H9 (cell line): ENCODE measurements around the gene PGLYRP4. TPM values are rescaled to one million over a fixed set of nuclear protein-coding genes. Genes with fewer than 3 reads are reported as not detected.
"Not testable (repeated sequence)": the region's sequence is repeated elsewhere in the genome, so short reads cannot be mapped to it uniquely, and the experiment has no call there.

Experiments
- DNase-seq: peaks from one replicate; pipeline ENCODE4 v3.0.0-alpha.2; 2017
- H2AFZ ChIP-seq: one replicate; pipeline ENCODE4 v1.6.1; 2013; ENCODE audit warnings: mild to moderate bottlenecking, low read length, control low read depth, moderate library complexity
- H2AK5ac ChIP-seq: 2 replicates; pipeline ENCODE4 v1.6.1; 2013; ENCODE audit warnings: low read length, control low read depth, mixed read lengths; ENCODE audit not compliant: insufficient read length
- H2BK120ac ChIP-seq: one replicate; pipeline ENCODE4 v1.6.1; 2013; ENCODE audit warnings: low read depth, mild to moderate bottlenecking, low read length, control low read depth, inconsistent platforms; ENCODE audit not compliant: poor library complexity, severe bottlenecking
- H2BK12ac ChIP-seq: 2 replicates; pipeline ENCODE4 v1.6.1; 2013; ENCODE audit warnings: low read length, control low read depth, mixed read lengths, low read depth; ENCODE audit not compliant: insufficient read length
- H2BK15ac ChIP-seq: 2 replicates; pipeline ENCODE4 v1.6.1; 2013; ENCODE audit warnings: low read depth, low read length, control low read depth
- H2BK20ac ChIP-seq: one replicate; pipeline ENCODE4 v1.6.1; 2013; ENCODE audit warnings: low read depth, mild to moderate bottlenecking, low read length, control low read depth, inconsistent platforms; ENCODE audit not compliant: poor library complexity, severe bottlenecking
- H2BK5ac ChIP-seq: 2 replicates; pipeline ENCODE4 v1.6.1; 2013; ENCODE audit warnings: low read length, control low read depth, mixed read lengths; ENCODE audit not compliant: insufficient read length
- H3K14ac ChIP-seq: 2 replicates; pipeline ENCODE4 v1.6.1; 2013; ENCODE audit warnings: low read length, control low read depth; ENCODE audit not compliant: insufficient read depth
- H3K18ac ChIP-seq: 2 replicates; pipeline ENCODE4 v1.6.1; 2013; ENCODE audit warnings: low read depth, mild to moderate bottlenecking, mixed read lengths, low read length, control low read depth; ENCODE audit not compliant: insufficient read length
- H3K23ac ChIP-seq: 2 replicates; pipeline ENCODE4 v1.6.1; 2013; ENCODE audit warnings: low read length, control low read depth, mixed read lengths, low read depth; ENCODE audit not compliant: insufficient read length
- H3K23me2 ChIP-seq: 2 replicates; pipeline ENCODE4 v1.6.1; 2013; ENCODE audit warnings: low read depth, mild to moderate bottlenecking, mixed read lengths, low read length, control low read depth; ENCODE audit not compliant: insufficient read length, poor library complexity, severe bottlenecking
- H3K27ac ChIP-seq: 2 replicates; pipeline ENCODE4 v1.5.1; 2013; ENCODE audit warnings: low read length, control low read depth, mixed read lengths, low read depth; ENCODE audit not compliant: insufficient read length
- H3K27me3 ChIP-seq: 2 replicates; pipeline ENCODE4 v1.6.1; 2013; ENCODE audit warnings: low read length, control low read depth, inconsistent platforms; ENCODE audit not compliant: insufficient read depth
- H3K4ac ChIP-seq: 2 replicates; pipeline ENCODE4 v1.6.1; 2013; ENCODE audit warnings: low read depth, mild to moderate bottlenecking, control low read depth, inconsistent platforms, low read length, moderate library complexity
- H3K4me1 ChIP-seq: 2 replicates; pipeline ENCODE4 v1.6.1; 2013; ENCODE audit warnings: low read length, control low read depth, inconsistent platforms; ENCODE audit not compliant: insufficient read depth
- H3K4me2 ChIP-seq: 2 replicates; pipeline ENCODE4 v1.6.1; 2013; ENCODE audit warnings: low read length, control low read depth, mixed read lengths; ENCODE audit not compliant: insufficient read length, insufficient read depth
- H3K56ac ChIP-seq: 2 replicates; pipeline ENCODE4 v1.6.1; 2013; ENCODE audit warnings: low read depth, mild to moderate bottlenecking, mixed read lengths, low read length, control low read depth; ENCODE audit not compliant: insufficient read length
- H3K79me1 ChIP-seq: 2 replicates; pipeline ENCODE4 v1.6.1; 2013; ENCODE audit warnings: low read depth, mild to moderate bottlenecking, moderate library complexity, low read length, control low read depth, inconsistent platforms; ENCODE audit not compliant: insufficient read depth, poor library complexity, severe bottlenecking
- H3K79me2 ChIP-seq: 2 replicates; pipeline ENCODE4 v1.6.1; 2013; ENCODE audit warnings: low read length, control low read depth, inconsistent platforms; ENCODE audit not compliant: insufficient read depth
- H3K9ac ChIP-seq: 2 replicates; pipeline ENCODE4 v1.6.1; 2013; ENCODE audit warnings: low read length, control low read depth, mixed read lengths; ENCODE audit not compliant: insufficient read length; ENCODE audit errors: extremely low read depth
- H3K9me3 ChIP-seq: one replicate; pipeline ENCODE4 v1.6.1; 2013; ENCODE audit warnings: low read depth, low read length, inconsistent platforms; ENCODE audit not compliant: control insufficient read depth
- H3T11ph ChIP-seq: one replicate; pipeline ENCODE4 v1.6.1; 2013; ENCODE audit warnings: mild to moderate bottlenecking, low read length, control low read depth, inconsistent platforms
- H4K20me1 ChIP-seq: one replicate; pipeline ENCODE4 v1.6.1; 2013; ENCODE audit not compliant: control insufficient read depth, insufficient read length, insufficient read depth
- H4K5ac ChIP-seq: 2 replicates; pipeline ENCODE4 v1.6.1; 2013; ENCODE audit warnings: low read depth, mild to moderate bottlenecking, mixed read lengths, low read length, control low read depth; ENCODE audit not compliant: insufficient read length
- H4K8ac ChIP-seq: replicated peaks from 2 replicates; pipeline ENCODE4 v1.6.1; 2013; ENCODE audit warnings: low read length, control low read depth, mixed read lengths, low read depth; ENCODE audit not compliant: insufficient read length
- H4K91ac ChIP-seq: 2 replicates; pipeline ENCODE4 v1.6.1; 2013; ENCODE audit warnings: low read depth, mild to moderate bottlenecking, moderate library complexity, mixed read lengths, low read length, control low read depth; ENCODE audit not compliant: insufficient read length
- H3K27ac Mint-ChIP-seq, 3 experiments: 2 replicates in 2 of 3; 3 replicates in 1 of 3; pipeline ENCODE4 v1.8.0; 2020 to 2021; ENCODE audit warnings: mixed read lengths in 3 of 3, mild to moderate bottlenecking in 1 of 3, moderate library complexity in 1 of 3
- H3K27me3 Mint-ChIP-seq: 2 replicates; pipeline ENCODE4 v1.8.0; 2021; ENCODE audit warnings: low read depth, mild to moderate bottlenecking, moderate library complexity, mixed read lengths
- H3K36me3 Mint-ChIP-seq, 3 experiments: 2 replicates in 2 of 3; 3 replicates in 1 of 3; pipeline ENCODE4 v1.8.0; 2020 to 2021; ENCODE audit warnings: low read depth in 3 of 3, mixed read lengths in 3 of 3; ENCODE audit not compliant: insufficient read depth in 1 of 3
- H3K4me1 Mint-ChIP-seq, 2 experiments: 2 replicates each; pipeline ENCODE4 v1.8.0; 2020; ENCODE audit warnings: mixed read lengths in 2 of 2
- H3K4me3 Mint-ChIP-seq, 2 experiments: 2 replicates in 1 of 2; 3 replicates in 1 of 2; pipeline ENCODE4 v1.8.0; 2020 to 2021; ENCODE audit warnings: mild to moderate bottlenecking in 2 of 2, mixed read lengths in 2 of 2, moderate library complexity in 1 of 2
- H3K9me3 Mint-ChIP-seq, 2 experiments: 2 replicates in 1 of 2; 3 replicates in 1 of 2; pipeline ENCODE4 v1.8.0; 2020; ENCODE audit warnings: mild to moderate bottlenecking in 2 of 2, mixed read lengths in 2 of 2, moderate library complexity in 1 of 2
- CTCF ChIP-seq: fragments of 200-600 bp; sonication (generic); conservative IDR thresholded peaks from 3 replicates; pipeline ENCODE4 v1.8.0; 2021; ENCODE audit warnings: antibody characterized with exemption, mild to moderate bottlenecking
- WGBS: extraction: QIAGEN DNeasy Blood & Tissue Kit; methylation state at CpG from one replicate; pipeline ENCODE4 v1.1.7; 2013; ENCODE audit warnings: missing lambda C conversion rate, low lambda C conversion rate, mixed read lengths; ENCODE audit not compliant: insufficient read length; ENCODE audit errors: extremely low coverage; 5-methylcytosine and 5-hydroxymethylcytosine counted together
- total RNA-seq: library from RNA; stranded (reverse); gene quantifications from 2 replicates; pipeline ENCODE4 v1.2.1, GENCODE V29; 2021

Gene PGLYRP4
- total RNA-seq, 1 experiment from 2014 or later: not detected

GRCh38 chr1:153322568-153322967 is 26.1 kb downstream of the PGLYRP4 start:
- Mint-ChIP-seq H3K4me1 (no peaks in the 10 kb centered on the region), H3K27me3 (peaks cover 9% of the 10 kb centered on the region), H3K27ac (no peak overlapping the region), H3K4me3 (no peak overlapping the region), H3K9me3 (peaks cover 29 to 68% of the 10 kb centered on the region in 2 experiments), H3K36me3 (peaks cover 0 to 11% (median 1%) of the 10 kb centered on the region in 3 experiments; a peak in 3 of 7 replicates)
- Histone ChIP-seq H2AK5ac (no peak overlapping the region), H2AFZ (no peak overlapping the region), H2BK120ac (no peak overlapping the region), H3K23me2 (no peaks in the 10 kb centered on the region), H3K79me1 (no peaks in the 10 kb centered on the region), H3K23ac (no peak overlapping the region), H3K9ac (no peak overlapping the region), H3K56ac (no peak overlapping the region), H2BK5ac (no peak overlapping the region), H2BK12ac (no peak overlapping the region), H4K20me1 (no peaks in the 10 kb centered on the region), H3K18ac (no peak overlapping the region), H3K9me3 (no peaks in the 10 kb centered on the region), H3K27ac (no peak overlapping the region), H2BK15ac (no peak overlapping the region), H3K79me2 (no peaks in the 10 kb centered on the region), H4K91ac (no peak overlapping the region), H2BK20ac (no peak overlapping the region), H3K4ac (no peak overlapping the region), H3K14ac (no peak overlapping the region), H3K4me2 (no peak overlapping the region), H4K5ac (no peak overlapping the region), H4K8ac (no peak overlapping the region), H3T11ph (no peak overlapping the region), H3K4me1 (no peaks in the 10 kb centered on the region), H3K27me3 (no peaks in the 10 kb centered on the region)
- no peak for DNase-seq
- WGBS: no CpG with 5 or more reads among the region's 1 CpG
- no peak for TF ChIP-seq CTCF

GRCh38 chr1:153318145-153318544 is 30.5 kb downstream of the PGLYRP4 start:
- H3K9ac ChIP-seq, H3K27ac Mint-ChIP-seq, H3K27me3 ChIP-seq, H3K18ac ChIP-seq, H3K79me1 ChIP-seq, H2BK120ac ChIP-seq, H4K5ac ChIP-seq, H3K4ac ChIP-seq, DNase-seq, H3T11ph ChIP-seq, H3K23ac ChIP-seq, H3K23me2 ChIP-seq, H2BK5ac ChIP-seq, H3K27ac ChIP-seq, H4K20me1 ChIP-seq, H3K4me1 Mint-ChIP-seq, H3K4me1 ChIP-seq, H2BK15ac ChIP-seq, H2BK20ac ChIP-seq, H3K9me3 ChIP-seq, H4K91ac ChIP-seq, H3K14ac ChIP-seq, H3K4me3 Mint-ChIP-seq, H3K79me2 ChIP-seq, H4K8ac ChIP-seq, H2AK5ac ChIP-seq, H2BK12ac ChIP-seq, H3K4me2 ChIP-seq, H2AFZ ChIP-seq, H3K56ac ChIP-seq: not testable (repeated sequence)
- Mint-ChIP-seq H3K9me3 (peaks cover 15 to 39% of the 10 kb centered on the region in 2 experiments), H3K27me3 (peaks cover 31% of the 10 kb centered on the region), H3K36me3 (peaks cover 0 to 11% (median 0%) of the 10 kb centered on the region in 3 experiments; a peak in 1 of 7 replicates)
- WGBS: no CpG with 5 or more reads among the region's 7 CpGs
